ENCODE results near the gene FEZ2.

DNA sequence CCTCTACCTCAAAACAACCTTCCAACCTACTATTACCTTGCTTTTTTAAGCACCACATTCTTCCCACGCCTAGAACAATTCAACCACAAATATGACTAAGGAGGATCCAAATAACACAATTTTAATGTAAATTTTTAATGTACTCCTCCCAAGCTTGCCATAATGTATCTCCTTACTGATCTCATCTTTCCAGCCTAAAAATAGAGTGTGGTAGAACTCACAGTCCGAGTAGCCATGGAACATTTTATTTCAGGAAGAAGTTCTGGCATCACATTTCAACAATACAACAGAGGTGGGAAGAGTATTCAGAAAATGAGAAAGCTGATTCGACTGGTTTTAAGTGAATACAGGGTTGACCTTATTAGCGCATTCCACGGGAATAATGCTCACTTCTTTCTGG, 15.4 kb downstream of the FEZ2 start:
- no peak for TF ChIP-seq POLR2A (IDR thresholded peaks at IDR 0.05)
- TF ChIP-seq, protein P1, sequence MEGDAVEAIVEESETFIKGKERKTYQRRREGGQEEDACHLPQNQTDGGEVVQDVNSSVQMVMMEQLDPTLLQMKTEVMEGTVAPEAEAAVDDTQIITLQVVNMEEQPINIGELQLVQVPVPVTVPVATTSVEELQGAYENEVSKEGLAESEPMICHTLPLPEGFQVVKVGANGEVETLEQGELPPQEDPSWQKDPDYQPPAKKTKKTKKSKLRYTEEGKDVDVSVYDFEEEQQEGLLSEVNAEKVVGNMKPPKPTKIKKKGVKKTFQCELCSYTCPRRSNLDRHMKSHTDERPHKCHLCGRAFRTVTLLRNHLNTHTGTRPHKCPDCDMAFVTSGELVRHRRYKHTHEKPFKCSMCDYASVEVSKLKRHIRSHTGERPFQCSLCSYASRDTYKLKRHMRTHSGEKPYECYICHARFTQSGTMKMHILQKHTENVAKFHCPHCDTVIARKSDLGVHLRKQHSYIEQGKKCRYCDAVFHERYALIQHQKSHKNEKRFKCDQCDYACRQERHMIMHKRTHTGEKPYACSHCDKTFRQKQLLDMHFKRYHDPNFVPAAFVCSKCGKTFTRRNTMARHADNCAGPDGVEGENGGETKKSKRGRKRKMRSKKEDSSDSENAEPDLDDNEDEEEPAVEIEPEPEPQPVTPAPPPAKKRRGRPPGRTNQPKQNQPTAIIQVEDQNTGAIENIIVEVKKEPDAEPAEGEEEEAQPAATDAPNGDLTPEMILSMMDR (IDR thresholded peaks at IDR 0.05) = no peak

All from ovary (tissue), 3 donors.